IMR-90 (cell line): ENCODE measurements around the gene GLP2R. TPM values are rescaled to one million over a fixed set of nuclear protein-coding genes. Genes with fewer than 3 reads are reported as not detected.

Source experiments
- ATAC-seq: fragments of 200-7000 bp; cut with Tn5 transposase; 2 replicates; pipeline ENCODE4 v1.9.1; 2020; ENCODE audit warnings: low read depth, mild to moderate bottlenecking, moderate library complexity
- BruUV-seq: library from RNA; stranded (reverse); fragments of 400-500 nt; replicated peaks from 2 replicates; lab custom pipeline; 2021; lab: Mats Ljungman, UMichigan
- CTCF ChIA-PET: fragments of 300-600 bp; formaldehyde crosslinking; extraction: SDS; loops from one replicate; lab custom pipeline; 2021; ENCODE audit warnings: antibody characterized with exemption; lab: Yijun Ruan, JAX
- POLR2A ChIA-PET: fragments of 300-600 bp; sonication (Branson Sonifier 250); formaldehyde crosslinking; loops from one replicate; lab custom pipeline; 2022; ENCODE audit warnings: antibody characterized with exemption; ENCODE audit not compliant: unreplicated experiment; lab: Charles Lee
- DNase-seq: peaks from one replicate; pipeline ENCODE4 v3.0.0; 2013
- H2AFZ ChIP-seq: replicated peaks from 2 replicates; pipeline ENCODE3; 2013; ENCODE audit warnings: low read length, mild to moderate bottlenecking; ENCODE audit not compliant: poor library complexity
- H2AK5ac ChIP-seq: 2 replicates; pipeline ENCODE4 v1.6.1; 2013; ENCODE audit warnings: low read depth, low read length, inconsistent platforms
- H2AK9ac ChIP-seq: replicated peaks from 2 replicates; pipeline ENCODE3; 2013; ENCODE audit warnings: mild to moderate bottlenecking, low read depth, low read length, moderate library complexity; ENCODE audit not compliant: poor library complexity
- H2BK120ac ChIP-seq: 2 replicates; pipeline ENCODE4 v1.6.1; 2013; ENCODE audit warnings: low read depth, low read length, inconsistent platforms
- H2BK15ac ChIP-seq: 3 replicates; pipeline ENCODE4 v1.6.1; 2013; ENCODE audit warnings: low read depth, low read length, inconsistent platforms
- H2BK20ac ChIP-seq: 2 replicates; pipeline ENCODE4 v1.6.1; 2013; ENCODE audit warnings: low read depth, mild to moderate bottlenecking, inconsistent platforms, low read length, moderate library complexity
- H2BK5ac ChIP-seq: 2 replicates; pipeline ENCODE4 v1.6.1; 2013; ENCODE audit warnings: mild to moderate bottlenecking, low read depth, low read length, inconsistent platforms; ENCODE audit not compliant: poor library complexity, severe bottlenecking
- H3K14ac ChIP-seq: replicated peaks from 2 replicates; pipeline ENCODE4 v1.6.1; 2013; ENCODE audit warnings: low read depth, low read length, inconsistent platforms
- H3K18ac ChIP-seq: 2 replicates; pipeline ENCODE4 v1.6.1; 2013; ENCODE audit warnings: low read depth, low read length, control low read depth
- H3K23ac ChIP-seq: 2 replicates; pipeline ENCODE4 v1.6.1; 2013; ENCODE audit warnings: low read depth, low read length, inconsistent platforms
- H3K27ac ChIP-seq: 2 replicates; pipeline ENCODE4 v1.5.1; 2013; ENCODE audit warnings: mild to moderate bottlenecking, control low read depth, low read length; ENCODE audit not compliant: insufficient read depth
- H3K27me3 ChIP-seq: 2 replicates; pipeline ENCODE4 v1.6.1; 2013; ENCODE audit warnings: low read length; ENCODE audit not compliant: control insufficient read depth, insufficient read depth
- H3K36me3 ChIP-seq: 2 replicates; pipeline ENCODE4 v1.6.1; 2013; ENCODE audit warnings: low read length, mixed read lengths; ENCODE audit not compliant: control insufficient read depth, insufficient read depth
- H3K4ac ChIP-seq: 2 replicates; pipeline ENCODE4 v1.6.1; 2013; ENCODE audit warnings: low read depth, low read length, inconsistent platforms
- H3K4me1 ChIP-seq: 2 replicates; pipeline ENCODE4 v1.6.1; 2013; ENCODE audit warnings: low read length, mixed read lengths; ENCODE audit not compliant: control insufficient read depth, insufficient read depth
- H3K4me2 ChIP-seq: 2 replicates; pipeline ENCODE4 v1.6.1; 2013; ENCODE audit warnings: low read depth, mild to moderate bottlenecking, control low read depth, low read length, moderate library complexity
- H3K4me3 ChIP-seq: 2 replicates; pipeline ENCODE4 v1.5.1; 2013; ENCODE audit warnings: low read depth, mild to moderate bottlenecking, control low read depth, low read length, moderate library complexity; ENCODE audit not compliant: insufficient read depth
- H3K56ac ChIP-seq: 2 replicates; pipeline ENCODE4 v1.6.1; 2013; ENCODE audit warnings: low read length, inconsistent platforms; ENCODE audit not compliant: insufficient read depth; ENCODE audit errors: extremely low read depth
- H3K79me1 ChIP-seq, 2 experiments: 2 replicates each; pipeline ENCODE4 v1.6.1; 2013; ENCODE audit warnings: low read length in 2 of 2, inconsistent platforms in 1 of 2, low read depth in 1 of 2
- H3K9ac ChIP-seq: 2 replicates; pipeline ENCODE4 v1.6.1; 2013; ENCODE audit warnings: low read depth, low read length, control low read depth
- H3K9me1 ChIP-seq: 2 replicates; pipeline ENCODE4 v1.6.1; 2013; ENCODE audit warnings: low read length, inconsistent platforms; ENCODE audit not compliant: insufficient read depth
- H3K9me3 ChIP-seq: 2 replicates; pipeline ENCODE4 v1.6.1; 2013; ENCODE audit warnings: low read length; ENCODE audit not compliant: control insufficient read depth, insufficient read depth
- H4K20me1 ChIP-seq: 2 replicates; pipeline ENCODE4 v1.6.1; 2013; ENCODE audit warnings: low read length, inconsistent platforms; ENCODE audit not compliant: insufficient read depth
- H4K5ac ChIP-seq: 2 replicates; pipeline ENCODE4 v1.6.1; 2013; ENCODE audit warnings: mild to moderate bottlenecking, low read depth, low read length, control low read depth
- H4K8ac ChIP-seq, 2 experiments: 2 replicates each; pipeline ENCODE4 v1.6.1; 2013; ENCODE audit warnings: low read depth in 2 of 2, low read length in 2 of 2, control low read depth in 1 of 2, inconsistent platforms in 1 of 2
- H4K91ac ChIP-seq: 2 replicates; pipeline ENCODE4 v1.6.1; 2013; ENCODE audit warnings: low read depth, low read length, inconsistent platforms; ENCODE audit not compliant: insufficient read depth
- FOS ChIP-seq: fragments of 150-350 bp; IDR thresholded peaks from 2 replicates; pipeline ENCODE4 v1.6.1; 2016; ENCODE audit warnings: low read depth, low read length
- MXI1 ChIP-seq: IDR thresholded peaks from 2 replicates; pipeline ENCODE4 v1.6.1; 2012; ENCODE audit warnings: low read depth, mild to moderate bottlenecking, low read length, moderate library complexity, borderline replicate concordance
- NFE2L2 ChIP-seq: fragments of 150-350 bp; IDR thresholded peaks from 2 replicates; pipeline ENCODE4 v1.6.1; 2016; ENCODE audit warnings: low read depth, mild to moderate bottlenecking, low read length
- POLR2A ChIP-seq: IDR thresholded peaks from 2 replicates; pipeline ENCODE4 v1.6.1; 2012; ENCODE audit warnings: mild to moderate bottlenecking, low read depth, low read length
- RAD21 ChIP-seq: IDR thresholded peaks from 2 replicates; pipeline ENCODE4 v1.6.1; 2012; ENCODE audit warnings: low read length, improper control_type of control experiment
- RCOR1 ChIP-seq: IDR thresholded peaks from 2 replicates; pipeline ENCODE4 v1.6.1; 2012; ENCODE audit warnings: mild to moderate bottlenecking, low read length, improper control_type of control experiment; ENCODE audit not compliant: insufficient replicate concordance
- WGBS, 2 experiments: methylation state at CpG; one replicate each; pipeline versions ENCODE4 v1.1.5 to v1.1.7; 2013; ENCODE audit warnings: missing lambda C conversion rate in 2 of 2; ENCODE audit not compliant: insufficient read length in 1 of 2; ENCODE audit errors: extremely low coverage in 2 of 2; 5-methylcytosine and 5-hydroxymethylcytosine counted together
- dilution Hi-C: fragments of 300-500 bp; cut with HindIII; formaldehyde crosslinking; loops from one replicate; pipeline ENCODE4 v1.14.3; 2018; ENCODE audit warnings: low sequenced_read_pairs; ENCODE audit not compliant: unreplicated experiment
- in situ Hi-C: fragments of 300-500 bp; cut with MboI; formaldehyde crosslinking; loops from 3 replicates; pipeline ENCODE4 v1.14.3; 2019; ENCODE audit warnings: low sequenced_read_pairs, inconsistent platforms, mixed read lengths
- intact Hi-C: fragments of 100-400 bp; cut with micrococcal nuclease; formaldehyde crosslinking; loops from 2 replicates; pipeline ENCODE4 v1.10.0; 2022
- polyA plus RNA-seq, 3 experiments: library from polyadenylated mRNA; depleted of rRNA; stranded (reverse); fragments of >200 nt; gene quantifications; 2 replicates each; pipeline ENCODE4 v1.2.3, GENCODE V29; 2012; ENCODE audit warnings: low replicate concordance in 1 of 3
- total RNA-seq: library from RNA; depleted of rRNA; stranded (reverse); fragments of >200 nt; gene quantifications from 2 replicates; pipeline ENCODE4 v1.2.3, GENCODE V29; 2012
- TF ChIP-seq, protein P1 (sequence below): conservative IDR thresholded peaks from 2 replicates; pipeline ENCODE4 v1.5.1; 2012; ENCODE audit warnings: mild to moderate bottlenecking, low read depth, low read length, improper control_type of control experiment

The GLP2R gene
- total and polyA plus RNA-seq, 2 of the 4 experiments (the other 2 are of a cell fraction): 0.07 TPM; not detected in 1

DNA sequence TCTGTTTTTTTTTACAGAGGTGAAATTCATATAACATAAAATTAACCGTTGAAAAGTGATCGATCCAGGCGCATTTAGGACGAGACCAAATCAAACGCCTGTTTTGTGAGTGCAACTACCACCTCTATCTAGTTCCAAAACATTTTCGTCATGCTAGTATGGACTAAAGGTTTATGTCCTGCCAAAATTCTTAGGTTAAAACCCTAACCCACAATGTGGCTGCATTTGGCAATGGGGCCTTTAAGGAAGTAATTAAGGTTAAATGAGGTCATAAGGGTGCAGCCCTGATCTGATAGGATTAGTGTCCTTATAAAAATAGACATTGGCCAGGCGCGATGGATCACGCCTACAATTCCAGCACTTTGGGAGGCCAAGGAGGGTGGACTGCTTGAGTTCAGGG, 112.2 kb downstream of the GLP2R start:
- 93% methylated on average over 3 of the region's 9 CpGs; no CpG with 5 or more reads in 1 of the 2 experiments for WGBS, 2 experiments
- intact Hi-C loops: no loop called here
- Histone ChIP-seq H2BK20ac (no peak overlapping the region), H4K5ac (no peak overlapping the region), H3K27me3 (no peaks in the 10 kb centered on the region), H3K27ac (no peak overlapping the region), H2AK5ac (no peak overlapping the region), H4K8ac (no peak overlapping the region), H3K9me3 (peaks cover 6% of the 10 kb centered on the region), H2AK9ac (no peak overlapping the region), H4K20me1 (no peaks in the 10 kb centered on the region), H2BK5ac (no peak overlapping the region), H3K4me1 (no peaks in the 10 kb centered on the region; the same call in 1 of the 2 replicates), H3K14ac (no peak overlapping the region), H3K4me2 (no peak overlapping the region), H3K9me1 (no peaks in the 10 kb centered on the region; the same call in 1 of the 2 replicates), H3K4ac (no peak overlapping the region), H2BK15ac (no peak overlapping the region), H3K4me3 (no peak overlapping the region), H3K18ac (no peak overlapping the region), H2AFZ (no peak overlapping the region), H4K91ac (no peak overlapping the region), H3K9ac (no peak overlapping the region), H3K79me1 (no peaks in the 10 kb centered on the region), H3K36me3 (peaks cover 11% of the 10 kb centered on the region; the same call in 1 of the 2 replicates), H2BK120ac (no peak overlapping the region), H3K23ac (no peak overlapping the region), H3K56ac (no peak overlapping the region)
- in situ Hi-C loops: no loop called here
- TF ChIP-seq RCOR1 (no peak), FOS (no peak), NFE2L2 (no peak), MXI1 (no peak), RAD21 (no peak), POLR2A (no peak)
- TF ChIP-seq, protein P1, sequence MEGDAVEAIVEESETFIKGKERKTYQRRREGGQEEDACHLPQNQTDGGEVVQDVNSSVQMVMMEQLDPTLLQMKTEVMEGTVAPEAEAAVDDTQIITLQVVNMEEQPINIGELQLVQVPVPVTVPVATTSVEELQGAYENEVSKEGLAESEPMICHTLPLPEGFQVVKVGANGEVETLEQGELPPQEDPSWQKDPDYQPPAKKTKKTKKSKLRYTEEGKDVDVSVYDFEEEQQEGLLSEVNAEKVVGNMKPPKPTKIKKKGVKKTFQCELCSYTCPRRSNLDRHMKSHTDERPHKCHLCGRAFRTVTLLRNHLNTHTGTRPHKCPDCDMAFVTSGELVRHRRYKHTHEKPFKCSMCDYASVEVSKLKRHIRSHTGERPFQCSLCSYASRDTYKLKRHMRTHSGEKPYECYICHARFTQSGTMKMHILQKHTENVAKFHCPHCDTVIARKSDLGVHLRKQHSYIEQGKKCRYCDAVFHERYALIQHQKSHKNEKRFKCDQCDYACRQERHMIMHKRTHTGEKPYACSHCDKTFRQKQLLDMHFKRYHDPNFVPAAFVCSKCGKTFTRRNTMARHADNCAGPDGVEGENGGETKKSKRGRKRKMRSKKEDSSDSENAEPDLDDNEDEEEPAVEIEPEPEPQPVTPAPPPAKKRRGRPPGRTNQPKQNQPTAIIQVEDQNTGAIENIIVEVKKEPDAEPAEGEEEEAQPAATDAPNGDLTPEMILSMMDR: no peak
- BruUV-seq: no TSS peak
- ChIA-PET CTCF (interaction anchor here (0.6 kb wide), 1 partner anchor 120 kb away, joined by 3 read pairs; no protein-coding TSS in a partner anchor), POLR2A (no interaction called here)
- dilution Hi-C loops: no loop called here
- no peak for ATAC-seq
- no peak for DNase-seq
